SU-DHL-6 (cell line): ENCODE measurements around the gene UFD1.

Source experiments
- EZH2phosphoT487 ChIP-seq: fragments of 200-600 bp; sonication (generic), shearing (Covaris generic); conservative IDR thresholded peaks from 2 replicates; pipeline ENCODE4 v1.6.1; 2018; ENCODE audit warnings: mild to moderate bottlenecking, antibody characterized with exemption, low read length, moderate library complexity, mixed read lengths
- TF ChIP-seq, protein P1 (sequence below): fragments of 200-600 bp; sonication (generic); IDR thresholded peaks from one replicate; pipeline ENCODE4 v1.5.1; 2017; ENCODE audit warnings: antibody characterized with exemption, mild to moderate bottlenecking, low read length, moderate library complexity; ENCODE audit not compliant: insufficient read depth, poor library complexity, severe bottlenecking

DNA sequence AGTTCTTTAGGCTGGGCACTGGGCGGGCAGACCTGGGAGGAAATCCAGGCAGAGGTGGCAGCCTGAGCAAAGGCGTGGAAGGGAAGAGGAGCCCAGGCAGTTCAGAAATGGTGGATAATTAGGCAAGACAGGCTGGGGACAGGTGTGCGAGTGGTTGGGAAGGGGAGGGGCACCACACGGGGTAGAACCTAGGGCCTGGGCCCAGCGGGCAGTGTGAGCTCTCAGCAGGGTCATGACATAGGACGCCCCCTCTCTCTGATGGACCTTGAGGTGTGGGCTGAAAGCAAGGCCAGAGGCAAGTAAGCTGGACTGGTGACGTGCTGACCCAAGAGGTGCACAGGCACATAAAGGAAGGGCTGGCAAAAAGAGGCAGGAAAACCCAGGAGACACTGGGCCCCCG, 6.8 kb downstream of the UFD1 start:
- TF ChIP-seq, protein P1, sequence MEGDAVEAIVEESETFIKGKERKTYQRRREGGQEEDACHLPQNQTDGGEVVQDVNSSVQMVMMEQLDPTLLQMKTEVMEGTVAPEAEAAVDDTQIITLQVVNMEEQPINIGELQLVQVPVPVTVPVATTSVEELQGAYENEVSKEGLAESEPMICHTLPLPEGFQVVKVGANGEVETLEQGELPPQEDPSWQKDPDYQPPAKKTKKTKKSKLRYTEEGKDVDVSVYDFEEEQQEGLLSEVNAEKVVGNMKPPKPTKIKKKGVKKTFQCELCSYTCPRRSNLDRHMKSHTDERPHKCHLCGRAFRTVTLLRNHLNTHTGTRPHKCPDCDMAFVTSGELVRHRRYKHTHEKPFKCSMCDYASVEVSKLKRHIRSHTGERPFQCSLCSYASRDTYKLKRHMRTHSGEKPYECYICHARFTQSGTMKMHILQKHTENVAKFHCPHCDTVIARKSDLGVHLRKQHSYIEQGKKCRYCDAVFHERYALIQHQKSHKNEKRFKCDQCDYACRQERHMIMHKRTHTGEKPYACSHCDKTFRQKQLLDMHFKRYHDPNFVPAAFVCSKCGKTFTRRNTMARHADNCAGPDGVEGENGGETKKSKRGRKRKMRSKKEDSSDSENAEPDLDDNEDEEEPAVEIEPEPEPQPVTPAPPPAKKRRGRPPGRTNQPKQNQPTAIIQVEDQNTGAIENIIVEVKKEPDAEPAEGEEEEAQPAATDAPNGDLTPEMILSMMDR = no peak
- no peak for TF ChIP-seq EZH2phosphoT487
